B cell (primary cell): ENCODE results near the gene TOP2B. TPM values are rescaled to one million over a fixed set of nuclear protein-coding genes. Genes with fewer than 3 reads are reported as not detected.
A peak's percentile ranks its signal among the peaks of the same experiment; 100 is the strongest.

Experiments used
- ATAC-seq: fragments of 200-7000 bp; cut with Tn5 transposase; one replicate; pipeline ENCODE4 v1.10.0; 2021; ENCODE audit warnings: low read depth, mild to moderate bottlenecking, moderate number of reproducible peaks, moderate library complexity
- CTCF ChIA-PET: fragments of 350-600 bp; sonication (Branson Sonifier 250); formaldehyde crosslinking; loops from one replicate; lab custom pipeline; 2021; ENCODE audit warnings: antibody characterized with exemption, inconsistent platforms; lab: Charles Lee
- POLR2A ChIA-PET: fragments of 350-600 bp; sonication (Branson Sonifier 250); formaldehyde crosslinking; loops from one replicate; lab custom pipeline; 2021; ENCODE audit warnings: antibody characterized with exemption; lab: Charles Lee
- DNase-seq: peaks from one replicate; pipeline ENCODE4 v3.0.0; 2013
- H2AFZ ChIP-seq: 2 replicates; pipeline ENCODE4 v1.6.1; 2012; ENCODE audit warnings: mild to moderate bottlenecking, low read depth, low read length; ENCODE audit not compliant: insufficient read depth, poor library complexity, severe bottlenecking
- H3K27ac ChIP-seq, 2 donors: 1 replicate in 1 of 2; 2 replicates in 1 of 2; pipeline ENCODE4 v1.5.1; 2012 to 2013; ENCODE audit warnings: low read length in 2 of 2, mild to moderate bottlenecking in 2 of 2, moderate library complexity in 1 of 2
- H3K27me3 ChIP-seq, 4 experiments: fragments of 200-600 bp in 1 of 4; sonication (generic) in 1 of 4; replicated peaks in 1 of 4; 1 replicate in 2 of 4; 2 replicates in 2 of 4; pipeline versions ENCODE4 v1.6.1 to v1.7.0; 2013 to 2016; ENCODE audit warnings: low read length in 3 of 4, mild to moderate bottlenecking in 2 of 4, mixed read lengths in 1 of 4, moderate library complexity in 1 of 4; ENCODE audit not compliant: insufficient read depth in 4 of 4, control insufficient read depth in 3 of 4; ENCODE audit errors: control extremely low read depth in 1 of 4
- H3K36me3 ChIP-seq, 2 experiments: replicated peaks in 1 of 2; 1 replicate in 1 of 2; 2 replicates in 1 of 2; pipeline versions ENCODE4 v1.6.1 to v1.7.1; 2013; ENCODE audit warnings: low read length in 1 of 2; ENCODE audit not compliant: insufficient read depth in 2 of 2, control insufficient read depth in 1 of 2; ENCODE audit errors: control extremely low read depth in 1 of 2, extremely low read depth in 1 of 2
- H3K4me1 ChIP-seq, 2 donors: fragments of 200-600 bp in 1 of 2; sonication (generic) in 1 of 2; 1 replicate in 1 of 2; 2 replicates in 1 of 2; pipeline versions ENCODE4 v1.5.1 to v1.6.1; 2013 to 2017; ENCODE audit warnings: low read length in 2 of 2; ENCODE audit not compliant: control insufficient read depth in 2 of 2, insufficient read depth in 2 of 2
- H3K4me2 ChIP-seq: replicated peaks from 2 replicates; pipeline ENCODE3; 2012; ENCODE audit warnings: mild to moderate bottlenecking, low read depth, low read length; ENCODE audit not compliant: poor library complexity, severe bottlenecking
- H3K4me3 ChIP-seq, 5 experiments: fragments of 200-600 bp in 1 of 5; sonication (generic) in 1 of 5; 1 replicate in 3 of 5; 2 replicates in 2 of 5; pipeline versions ENCODE4 v1.5.1 to v1.7.0; 2011 to 2016; ENCODE audit warnings: low read length in 4 of 5, mild to moderate bottlenecking in 4 of 5, low read depth in 2 of 5, control low read depth in 1 of 5, moderate library complexity in 1 of 5; ENCODE audit not compliant: insufficient read depth in 1 of 5; ENCODE audit errors: control extremely low read depth in 1 of 5, extremely low read depth in 1 of 5
- H3K79me2 ChIP-seq: fragments of 200-600 bp; sonication (generic); one replicate; pipeline ENCODE4 v1.6.0; 2016; ENCODE audit warnings: low read length; ENCODE audit not compliant: control insufficient read depth, insufficient read depth
- H3K9ac ChIP-seq: fragments of 200-600 bp; sonication (generic); 2 replicates; pipeline ENCODE4 v1.6.1; 2017; ENCODE audit warnings: mild to moderate bottlenecking, low read length, moderate library complexity
- H3K9me3 ChIP-seq, 3 donors: one replicate each; pipeline versions ENCODE4 v1.6.1 to v1.7.1; 2013; ENCODE audit warnings: low read length in 2 of 3; ENCODE audit not compliant: control insufficient read depth in 2 of 3, insufficient read depth in 1 of 3; ENCODE audit errors: control extremely low read depth in 1 of 3
- H4K20me1 ChIP-seq: 2 replicates; pipeline ENCODE4 v1.6.0; 2012; ENCODE audit warnings: mild to moderate bottlenecking, low read length; ENCODE audit not compliant: insufficient read depth, control insufficient read depth, poor library complexity, severe bottlenecking
- H3K27ac Mint-ChIP-seq: one replicate; pipeline ENCODE4 v1.8.0; 2021; ENCODE audit warnings: mixed read lengths
- H3K27me3 Mint-ChIP-seq: one replicate; pipeline ENCODE4 v1.8.0; 2021; ENCODE audit warnings: mixed read lengths
- H3K4me1 Mint-ChIP-seq: one replicate; pipeline ENCODE4 v1.8.0; 2021; ENCODE audit warnings: mixed read lengths
- H3K4me3 Mint-ChIP-seq: one replicate; pipeline ENCODE4 v1.8.0; 2021; ENCODE audit warnings: mixed read lengths
- H3K9me3 Mint-ChIP-seq: one replicate; pipeline ENCODE4 v1.8.0; 2022; ENCODE audit warnings: mixed read lengths; ENCODE audit not compliant: insufficient read depth
- CTCF ChIP-seq: fragments of 200-600 bp; IDR thresholded peaks from one replicate; pipeline ENCODE4 v1.8.0; 2022; ENCODE audit warnings: antibody characterized with exemption, mild to moderate bottlenecking
- EZH2 ChIP-seq: IDR thresholded peaks from 2 replicates; pipeline ENCODE4 v1.6.1; 2012; ENCODE audit warnings: borderline replicate concordance, low read depth, mild to moderate bottlenecking, moderate library complexity, low read length; ENCODE audit not compliant: insufficient read depth, poor library complexity, severe bottlenecking
- WGBS: methylation state at CpG from one replicate; pipeline ENCODE4 v1.1.5; 2013; ENCODE audit warnings: missing lambda C conversion rate; ENCODE audit not compliant: insufficient coverage; 5-methylcytosine and 5-hydroxymethylcytosine counted together
- intact Hi-C: fragments of 100-400 bp; cut with micrococcal nuclease; formaldehyde crosslinking; loops from one replicate; pipeline ENCODE4 v1.10.0; 2022
- polyA plus RNA-seq: library from polyadenylated mRNA; depleted of rRNA; stranded (reverse); fragments of >200 nt; gene quantifications from 2 replicates; pipeline ENCODE4 v1.2.3, GENCODE V29; 2012
- total RNA-seq, 2 donors: library from RNA; stranded (reverse); fragments of 120-200 nt in 1 of 2; gene quantifications; 1 replicate in 1 of 2; 2 replicates in 1 of 2; pipeline versions ENCODE4 v1.2.3 to v1.2.4, GENCODE V29; 2013 to 2022

Gene TOP2B
- total and polyA plus RNA-seq, 2 donors (not counting 1 experiment from before 2014, with no cell fraction given) = 22.2 to 149 TPM

- ATAC-seq (peak; percentile 34), DNase-seq (no peak)
- H3K4me3 Mint-ChIP-seq = peak overlapping the region; percentile 93
- H2AFZ ChIP-seq = peak overlapping the region; percentile 75
- H3K4me1 ChIP-seq = peaks cover 27 to 40% of the 10 kb centered on the region in 2 donors
- 3% methylated on average over 9 of the region's 14 CpGs for WGBS
- peak overlapping the region; percentile 78 for H3K4me2 ChIP-seq
- no peaks in the 10 kb centered on the region for H3K9me3 ChIP-seq
- peak overlapping the region; percentile 87 for H3K9ac ChIP-seq
- no peaks in the 10 kb centered on the region for H3K27me3 ChIP-seq
- H3K27me3 Mint-ChIP-seq = no peaks in the 10 kb centered on the region
- H3K27ac Mint-ChIP-seq = peak overlapping the region; percentile 96
- POLR2A ChIA-PET = interaction anchor here (1.0 kb wide), 1 partner anchor 191 kb away, joined by 3 read pairs; no protein-coding TSS in a partner anchor
- no peak for TF ChIP-seq CTCF
- TF ChIP-seq EZH2 = no peak
- intact Hi-C loops = loop anchor here (1.0 to 10.0 kb wide), 6 partner anchors 116 to 1861 kb away; partner anchors contain the start of genes NKIRAS1, NR1D2, OXSM and RPL15
- peaks cover 40% of the 10 kb centered on the region for H3K4me1 Mint-ChIP-seq
- peak overlapping the region; percentile 60 to 91 (median 76) for H3K4me3 ChIP-seq
- peak overlapping the region; percentile 93 to 96 for H3K27ac ChIP-seq
- no peaks in the 10 kb centered on the region for H3K9me3 Mint-ChIP-seq
- CTCF ChIA-PET = interaction anchor here (0.8 to 2.9 kb wide), 5 partner anchors 17 to 192 kb away, joined by 3 to 21 read pairs (median 4); partner anchors contain the start of gene NGLY1
- no peaks in the 10 kb centered on the region for H3K36me3 ChIP-seq
- H4K20me1 ChIP-seq = no peaks in the 10 kb centered on the region
- H3K79me2 ChIP-seq = peaks cover 63% of the 10 kb centered on the region
These were observed 891 bp upstream of the TOP2B start for GRCh38 chr3:25665315-25666280.
